GM21360 (cell line): Measurements from ENCODE around the gene CASZ1.

Source experiments
- ATAC-seq: cut with Tn5 transposase; IDR thresholded peaks from one replicate; pipeline ENCODE4 v1.9.1; 2021; ENCODE audit warnings: mild to moderate bottlenecking, moderate library complexity; ENCODE audit not compliant: unreplicated experiment

The CASZ1 gene

DNA sequence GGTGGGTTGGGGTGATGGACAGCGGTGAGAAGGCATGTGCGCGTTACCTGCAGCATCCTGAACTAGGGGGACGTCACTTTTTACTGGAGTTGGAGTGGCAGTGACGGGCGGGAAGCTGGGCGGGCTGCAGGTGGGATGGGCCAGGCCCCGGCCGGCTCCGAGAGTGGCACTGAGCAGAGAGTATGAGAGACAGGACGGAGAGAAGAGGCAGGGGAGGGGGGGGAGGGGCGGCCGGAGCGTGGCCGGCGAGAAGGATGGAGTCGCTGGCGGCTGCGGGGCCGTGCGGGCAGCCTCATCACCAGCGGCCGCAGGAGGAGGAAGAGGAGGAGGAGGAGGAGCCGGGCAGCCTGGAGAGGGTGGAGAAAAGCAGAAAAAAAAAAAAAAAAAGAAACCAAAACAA, 154.5 kb downstream of the CASZ1 start:
- no peak for ATAC-seq

- ATAC-seq = no peak
Measured at GRCh38 chr1:10640843-10641553, 155.4 kb downstream of the CASZ1 start.

DNA sequence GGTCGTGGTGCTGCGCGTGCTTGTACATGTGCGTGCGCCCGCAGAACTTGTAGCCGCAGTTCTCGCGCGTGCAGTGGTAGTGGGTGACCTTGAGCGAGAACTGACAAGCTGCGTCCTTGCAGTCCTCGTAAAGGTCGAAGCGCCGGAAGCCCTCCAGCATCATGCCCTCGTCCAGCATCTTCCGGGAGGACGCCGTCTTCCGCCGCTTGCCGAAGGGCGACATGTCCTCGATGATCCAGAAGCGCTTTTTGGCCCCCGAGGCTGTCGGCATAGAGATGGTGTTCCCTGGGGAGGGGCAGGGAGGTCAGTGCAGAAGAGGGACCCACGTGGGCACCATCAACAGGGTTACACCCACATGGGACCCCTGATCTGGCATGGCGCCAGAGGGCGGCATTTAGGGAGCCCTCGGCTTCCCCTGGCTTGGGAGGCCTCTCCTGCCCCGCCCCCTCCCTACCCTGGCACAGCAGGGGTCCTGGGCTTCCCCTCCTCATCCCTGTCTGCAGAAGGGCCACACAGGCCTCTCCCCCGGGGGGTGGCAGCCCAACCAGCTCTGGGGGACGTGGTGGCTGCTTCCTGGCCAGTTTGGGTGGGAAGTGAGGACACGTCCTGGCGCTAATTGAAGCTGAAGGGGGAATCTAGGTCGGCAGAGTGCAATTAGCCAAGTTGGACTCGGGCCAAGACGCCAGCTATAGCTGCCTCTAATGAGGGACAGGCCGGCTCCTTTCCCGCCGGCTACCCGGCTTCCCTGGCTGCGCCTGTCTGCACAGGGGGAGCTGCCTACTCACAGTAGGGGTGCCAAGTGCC, 156.5 kb downstream of the CASZ1 start:
- ATAC-seq = no peak

GRCh38 chr1:10639011-10639774, 157.3 kb downstream of the CASZ1 start:
- no peak for ATAC-seq

- no peak for ATAC-seq
Measured at GRCh38 chr1:10638559-10639005, 157.9 kb downstream of the CASZ1 start.

GRCh38 chr1:10637834-10638558, 158.4 kb downstream of the CASZ1 start:
- no peak for ATAC-seq

- ATAC-seq = no peak
Measured at GRCh38 chr1:10637400-10637799, 159.0 kb downstream of the CASZ1 start.

DNA sequence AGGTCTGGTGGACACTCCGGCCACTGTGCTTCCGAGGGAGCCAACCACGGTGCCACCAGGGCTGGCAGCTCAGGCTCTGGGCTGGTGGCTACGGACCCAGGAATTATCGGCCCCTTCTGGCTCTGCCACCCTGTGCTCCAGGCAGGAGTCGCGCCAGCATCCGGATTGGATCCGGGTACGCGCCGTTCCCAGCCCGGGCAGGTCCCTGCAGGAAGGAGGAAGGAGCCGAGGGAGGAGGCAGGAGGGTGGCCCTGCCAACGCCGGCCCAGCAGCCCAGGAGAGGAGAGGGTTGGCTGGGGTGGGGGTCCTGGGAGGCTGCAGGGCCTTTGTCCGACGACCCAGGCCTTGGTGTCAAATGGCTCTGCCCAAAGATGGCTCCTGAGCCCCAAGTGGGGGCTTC, 160.5 kb downstream of the CASZ1 start:
- ATAC-seq = no peak

- ATAC-seq = no peak
Measured at GRCh38 chr1:10635085-10635896, 161.2 kb downstream of the CASZ1 start.

DNA sequence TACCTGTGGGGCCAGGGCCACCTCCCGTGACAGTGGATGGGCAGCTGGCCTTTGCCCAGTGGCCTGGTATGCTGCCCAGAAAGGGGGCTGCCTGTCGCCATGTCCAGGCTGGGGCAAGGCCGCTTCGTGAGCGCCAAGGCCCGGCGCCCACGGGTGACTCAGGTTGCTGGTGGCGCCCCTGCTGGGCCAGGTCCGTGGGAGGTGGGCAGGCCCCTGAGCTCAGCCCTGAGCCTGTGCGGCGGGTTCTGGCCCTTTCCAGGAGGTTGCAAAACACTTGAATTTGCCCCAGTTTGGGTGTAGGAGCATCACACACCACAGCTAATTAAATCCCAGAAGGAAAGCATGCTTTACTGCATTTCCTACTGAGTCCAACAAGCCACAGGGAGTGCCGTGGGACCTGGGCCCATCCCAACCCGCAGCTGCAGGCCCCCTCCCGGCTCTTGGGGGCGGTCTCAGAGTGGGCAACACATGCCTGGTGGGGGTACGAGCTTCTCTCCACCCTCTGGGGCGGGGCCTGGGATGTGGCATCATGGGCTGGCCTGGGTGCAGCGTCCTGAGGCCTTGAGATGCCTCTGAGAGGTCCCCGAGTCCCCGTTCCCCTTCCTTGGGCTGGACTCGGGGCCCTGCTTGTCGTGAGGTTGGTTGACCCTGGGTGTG, 161.9 kb downstream of the CASZ1 start:
- no peak for ATAC-seq

GRCh38 chr1:10634075-10634427, 162.4 kb downstream of the CASZ1 start:
- no peak for ATAC-seq

DNA sequence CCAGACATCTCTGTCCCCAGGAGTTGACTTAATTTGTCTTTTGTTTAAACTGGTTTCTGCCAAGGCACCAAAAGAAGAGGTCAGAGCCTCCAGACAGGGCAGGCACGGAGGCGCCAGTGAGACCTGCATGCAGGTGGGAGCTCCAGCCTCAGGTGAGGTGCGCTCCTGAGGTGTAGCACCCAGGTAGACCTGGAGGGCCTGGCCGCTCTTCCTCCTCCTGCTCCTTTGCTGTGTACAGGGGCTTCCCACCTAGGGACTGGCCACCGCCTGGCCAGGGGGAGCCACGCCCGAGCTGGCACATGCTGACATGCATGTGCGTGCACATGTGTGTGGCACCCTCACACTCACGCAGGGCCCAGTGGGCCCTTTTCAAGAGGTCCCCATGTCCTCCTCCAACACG, 163.0 kb downstream of the CASZ1 start:
- no peak for ATAC-seq

GRCh38 chr1:10632691-10633090, 163.8 kb downstream of the CASZ1 start:
- no peak for ATAC-seq

GRCh38 chr1:10631811-10632593, 164.4 kb downstream of the CASZ1 start:
- no peak for ATAC-seq

DNA sequence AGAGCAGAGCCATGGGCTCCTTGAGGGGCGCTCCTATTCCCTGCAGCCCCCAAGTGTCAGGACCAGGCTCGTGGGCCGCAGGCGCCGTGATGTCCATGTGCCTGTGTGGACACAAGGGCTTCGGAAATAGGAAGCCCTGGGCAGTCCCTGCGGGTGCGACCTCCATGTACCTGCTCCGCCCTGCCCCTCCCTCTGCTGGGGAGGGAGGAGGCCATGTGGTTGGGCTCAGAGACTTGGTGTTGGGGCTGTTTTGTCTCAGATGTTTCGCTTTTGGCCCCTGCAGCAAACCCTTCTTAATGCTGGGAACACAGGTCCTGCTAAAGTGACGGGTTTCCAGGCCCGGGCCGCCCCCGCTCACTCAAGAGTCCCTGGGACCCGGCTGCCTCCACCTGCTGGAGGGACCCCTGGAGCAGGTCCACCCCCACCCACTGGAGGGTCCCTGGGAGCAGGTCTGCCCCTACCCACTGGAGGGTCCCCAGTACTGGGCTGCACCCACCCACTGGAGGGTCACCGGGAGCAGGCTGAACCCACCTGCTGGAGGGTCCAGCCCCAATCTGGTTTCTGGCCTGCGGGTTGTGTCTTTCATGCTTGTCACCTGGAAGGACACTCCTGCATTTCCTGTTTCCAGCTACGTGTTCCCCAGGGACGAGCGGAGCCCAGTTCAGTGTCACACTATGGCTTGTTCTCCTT, 165.2 kb downstream of the CASZ1 start:
- ATAC-seq = no peak

GRCh38 chr1:10630661-10631120, 165.8 kb downstream of the CASZ1 start:
- ATAC-seq = no peak

DNA sequence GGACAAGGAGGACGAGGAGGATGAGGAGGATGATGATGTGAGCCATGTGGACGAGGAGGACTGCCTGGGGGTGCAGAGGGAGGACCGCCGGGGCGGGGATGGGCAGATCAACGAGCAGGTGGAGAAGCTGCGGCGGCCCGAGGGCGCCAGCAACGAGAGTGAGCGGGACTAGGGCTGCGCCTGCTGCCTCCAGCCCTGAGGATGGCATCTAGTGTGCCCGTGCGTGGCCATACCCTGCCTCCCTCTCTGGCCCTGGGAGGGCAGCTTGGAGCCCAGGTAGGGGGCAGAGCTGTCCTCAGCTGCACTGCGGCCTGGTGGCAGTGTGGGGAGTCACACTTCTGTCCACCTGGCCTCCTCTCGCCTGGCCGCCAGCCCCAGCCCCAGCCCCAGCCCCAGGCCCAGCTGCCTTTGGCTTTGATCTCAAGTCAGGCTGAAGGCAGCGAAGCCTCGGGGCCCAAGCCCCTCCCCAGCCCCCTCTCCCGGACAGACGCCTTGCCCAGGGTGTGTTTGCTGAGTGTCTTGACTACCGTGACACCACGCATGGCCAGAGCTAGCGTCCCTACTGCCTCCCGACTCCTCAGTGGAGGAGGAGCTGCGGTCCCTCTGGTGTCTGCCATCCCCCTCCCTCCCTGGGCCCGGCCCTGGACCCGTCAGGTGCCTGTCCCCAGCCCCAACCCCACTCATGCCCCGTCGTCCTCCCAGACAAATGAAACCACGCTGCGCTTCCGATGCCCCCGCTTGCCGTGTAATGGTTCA, 166.5 kb downstream of the CASZ1 start:
- no peak for ATAC-seq
